Panc1 (cell line): Measurements from ENCODE around the gene TYRO3. TPM values are rescaled to one million over a fixed set of nuclear protein-coding genes. Genes with fewer than 3 reads are reported as not detected.
A peak's percentile ranks its signal among the peaks of the same experiment; 100 is the strongest.

Source experiments
- ATAC-seq: fragments of 200-7000 bp; cut with Tn5 transposase; 2 replicates; pipeline ENCODE4 v1.9.1; 2020; ENCODE audit warnings: mild to moderate bottlenecking, moderate library complexity
- BruUV-seq: library from RNA; stranded (reverse); fragments of 400-500 nt; replicated peaks from 2 replicates; lab custom pipeline; 2021; lab: Mats Ljungman, UMichigan
- CTCF ChIA-PET: fragments of 300-600 bp; sonication (Branson Sonifier 250); formaldehyde crosslinking; loops from one replicate; lab custom pipeline; 2022; ENCODE audit warnings: antibody characterized with exemption; lab: Charles Lee
- POLR2A ChIA-PET: fragments of 300-600 bp; sonication (Branson Sonifier 250); formaldehyde crosslinking; loops from one replicate; lab custom pipeline; 2022; ENCODE audit warnings: antibody characterized with exemption; lab: Charles Lee
- DNase-seq: peaks from one replicate; pipeline ENCODE4 v3.0.0-alpha.2; 2010; ENCODE audit warnings: low read depth, low spot score
- H3K27ac ChIP-seq: 2 replicates; pipeline ENCODE4 v1.5.1; 2011; ENCODE audit warnings: mild to moderate bottlenecking, low read length, inconsistent platforms
- H3K27me3 ChIP-seq: fragments of 200-500 bp; sonication (Bioruptor generic); 2 replicates; pipeline ENCODE4 v1.6.0; 2014; ENCODE audit warnings: low read length, inconsistent platforms; ENCODE audit not compliant: control insufficient read depth, insufficient read depth
- H3K36me3 ChIP-seq: fragments of 200-500 bp; sonication (Bioruptor generic); 2 replicates; pipeline ENCODE4 v1.5.1; 2014; ENCODE audit warnings: inconsistent platforms, mild to moderate bottlenecking, low read length, moderate library complexity; ENCODE audit not compliant: control insufficient read depth, insufficient read depth
- H3K4me1 ChIP-seq: 2 replicates; pipeline ENCODE4 v1.5.1; 2011; ENCODE audit warnings: inconsistent platforms, mild to moderate bottlenecking, low read length, moderate library complexity; ENCODE audit not compliant: control insufficient read depth, insufficient read depth
- H3K4me3 ChIP-seq, 2 experiments: 2 replicates each; pipeline ENCODE4 v1.5.1; 2011 to 2012; ENCODE audit warnings: low read depth in 2 of 2, low read length in 2 of 2, mild to moderate bottlenecking in 2 of 2, inconsistent platforms in 1 of 2, moderate library complexity in 1 of 2
- H3K9me3 ChIP-seq: fragments of 200-500 bp; sonication (Bioruptor generic); 2 replicates; pipeline ENCODE4 v1.5.1; 2014; ENCODE audit warnings: low read depth, mild to moderate bottlenecking, inconsistent platforms, low read length, moderate library complexity; ENCODE audit not compliant: control insufficient read depth, insufficient read depth
- POLR2AphosphoS5 ChIP-seq: IDR thresholded peaks from 2 replicates; pipeline ENCODE4 v1.6.1; 2012; ENCODE audit warnings: mild to moderate bottlenecking, low read depth, low read length, moderate library complexity
- SIN3A ChIP-seq: IDR thresholded peaks from 2 replicates; pipeline ENCODE4 v1.6.1; 2012; ENCODE audit warnings: low read depth, mild to moderate bottlenecking, low read length, moderate library complexity, borderline replicate concordance; ENCODE audit not compliant: insufficient read depth
- TCF7L2 ChIP-seq: IDR thresholded peaks from 2 replicates; pipeline ENCODE4 v1.6.1; 2011; ENCODE audit warnings: mild to moderate bottlenecking, low read depth, low read length, inconsistent platforms
- in situ Hi-C: cut with HindIII; loops from 2 replicates; pipeline ENCODE4 v1.10.0; 2016; ENCODE audit warnings: low sequenced_read_pairs, low pct_unique_long_range_greater_than_20kb
- intact Hi-C: fragments of 100-400 bp; cut with micrococcal nuclease; formaldehyde crosslinking; loops from one replicate; pipeline ENCODE4 v1.10.0; 2022; ENCODE audit not compliant: unreplicated experiment
- total RNA-seq: library from RNA; stranded (reverse); gene quantifications from one replicate; pipeline ENCODE4 v1.2.1, GENCODE V29; 2021; ENCODE audit not compliant: unreplicated experiment
- TF ChIP-seq, protein P1 (sequence below): fragments of 450-650 bp; IDR thresholded peaks from 2 replicates; pipeline ENCODE4 v1.5.1; 2017; ENCODE audit warnings: mild to moderate bottlenecking
- TF ChIP-seq, protein P2 (sequence below), 2 experiments: IDR thresholded peaks; 2 replicates each; pipeline ENCODE4 v1.6.1; 2011 to 2012; ENCODE audit warnings: low read depth in 2 of 2, control low read depth in 1 of 2, low read length in 1 of 2, mild to moderate bottlenecking in 1 of 2, moderate library complexity in 1 of 2; ENCODE audit not compliant: insufficient read depth in 1 of 2

Gene TYRO3
- total RNA-seq, 1 experiment from 2014 or later = 41.7 TPM

DNA sequence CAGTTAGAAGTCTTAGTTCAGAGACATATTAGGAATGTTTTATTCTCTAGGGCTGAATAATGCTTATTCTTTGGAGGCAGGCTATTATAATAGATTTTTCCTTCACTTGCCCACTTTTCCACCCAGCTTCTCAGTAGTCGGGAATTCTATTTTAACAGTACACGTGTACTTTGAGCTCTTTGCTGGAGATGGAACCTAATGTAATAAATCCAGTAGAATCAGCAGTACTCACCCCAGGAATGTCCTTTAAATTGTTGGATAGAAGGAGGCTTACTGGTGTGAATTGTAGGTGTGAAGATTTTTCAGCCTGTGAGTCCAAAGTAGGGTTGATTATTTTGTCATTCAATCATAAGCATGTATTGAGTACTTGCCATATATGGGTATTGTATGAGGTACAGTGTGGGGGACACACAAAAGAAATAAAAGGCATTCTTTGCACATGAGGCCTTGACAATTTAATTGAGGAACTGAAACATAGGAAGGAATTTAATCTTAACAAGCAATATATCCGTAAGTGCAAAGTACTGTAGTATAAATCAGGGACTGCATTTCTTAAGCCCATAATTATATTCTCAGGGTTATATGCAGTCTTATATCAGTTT is 71.7 kb downstream of the TYRO3 start:
- CTCF ChIA-PET = no interaction called here

DNA sequence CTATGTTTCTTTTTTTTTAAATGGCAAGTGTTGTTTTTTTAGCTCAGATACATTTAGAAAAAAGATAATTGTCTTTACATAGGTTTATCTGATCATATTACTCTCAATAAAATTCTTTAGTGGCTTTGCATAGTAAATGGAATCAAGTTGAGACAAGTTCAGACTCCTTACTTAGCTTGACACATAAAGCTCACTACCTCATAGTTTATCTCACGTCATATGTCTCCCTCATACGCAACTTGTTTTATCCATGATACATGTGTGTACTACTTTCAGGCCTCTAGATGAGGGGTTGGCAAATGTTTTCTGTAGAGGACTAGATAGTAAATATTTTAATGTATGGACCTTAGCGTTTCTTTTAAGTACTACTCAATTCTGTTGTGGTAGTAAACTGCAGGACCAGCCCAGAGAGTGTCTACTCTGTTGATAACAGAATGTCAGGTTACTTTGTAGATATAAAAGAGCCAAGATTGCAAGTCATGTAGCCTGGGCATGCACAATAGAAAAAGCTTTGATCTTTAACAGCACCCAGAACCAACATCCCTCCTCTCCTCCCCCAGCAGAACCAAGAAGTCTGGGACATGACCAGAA is 73.0 kb downstream of the TYRO3 start:
- in situ Hi-C loops = no loop called here
- H3K4me1 ChIP-seq = peaks cover 35% of the 10 kb centered on the region
- intact Hi-C loops = no loop called here
- TF ChIP-seq POLR2AphosphoS5 = no peak
- TF ChIP-seq SIN3A = no peak
- peak; percentile 39; the same call in 1 of the 2 replicates for TF ChIP-seq TCF7L2
- TF ChIP-seq, protein P1, sequence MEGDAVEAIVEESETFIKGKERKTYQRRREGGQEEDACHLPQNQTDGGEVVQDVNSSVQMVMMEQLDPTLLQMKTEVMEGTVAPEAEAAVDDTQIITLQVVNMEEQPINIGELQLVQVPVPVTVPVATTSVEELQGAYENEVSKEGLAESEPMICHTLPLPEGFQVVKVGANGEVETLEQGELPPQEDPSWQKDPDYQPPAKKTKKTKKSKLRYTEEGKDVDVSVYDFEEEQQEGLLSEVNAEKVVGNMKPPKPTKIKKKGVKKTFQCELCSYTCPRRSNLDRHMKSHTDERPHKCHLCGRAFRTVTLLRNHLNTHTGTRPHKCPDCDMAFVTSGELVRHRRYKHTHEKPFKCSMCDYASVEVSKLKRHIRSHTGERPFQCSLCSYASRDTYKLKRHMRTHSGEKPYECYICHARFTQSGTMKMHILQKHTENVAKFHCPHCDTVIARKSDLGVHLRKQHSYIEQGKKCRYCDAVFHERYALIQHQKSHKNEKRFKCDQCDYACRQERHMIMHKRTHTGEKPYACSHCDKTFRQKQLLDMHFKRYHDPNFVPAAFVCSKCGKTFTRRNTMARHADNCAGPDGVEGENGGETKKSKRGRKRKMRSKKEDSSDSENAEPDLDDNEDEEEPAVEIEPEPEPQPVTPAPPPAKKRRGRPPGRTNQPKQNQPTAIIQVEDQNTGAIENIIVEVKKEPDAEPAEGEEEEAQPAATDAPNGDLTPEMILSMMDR = no peak
- TF ChIP-seq, protein P2, sequence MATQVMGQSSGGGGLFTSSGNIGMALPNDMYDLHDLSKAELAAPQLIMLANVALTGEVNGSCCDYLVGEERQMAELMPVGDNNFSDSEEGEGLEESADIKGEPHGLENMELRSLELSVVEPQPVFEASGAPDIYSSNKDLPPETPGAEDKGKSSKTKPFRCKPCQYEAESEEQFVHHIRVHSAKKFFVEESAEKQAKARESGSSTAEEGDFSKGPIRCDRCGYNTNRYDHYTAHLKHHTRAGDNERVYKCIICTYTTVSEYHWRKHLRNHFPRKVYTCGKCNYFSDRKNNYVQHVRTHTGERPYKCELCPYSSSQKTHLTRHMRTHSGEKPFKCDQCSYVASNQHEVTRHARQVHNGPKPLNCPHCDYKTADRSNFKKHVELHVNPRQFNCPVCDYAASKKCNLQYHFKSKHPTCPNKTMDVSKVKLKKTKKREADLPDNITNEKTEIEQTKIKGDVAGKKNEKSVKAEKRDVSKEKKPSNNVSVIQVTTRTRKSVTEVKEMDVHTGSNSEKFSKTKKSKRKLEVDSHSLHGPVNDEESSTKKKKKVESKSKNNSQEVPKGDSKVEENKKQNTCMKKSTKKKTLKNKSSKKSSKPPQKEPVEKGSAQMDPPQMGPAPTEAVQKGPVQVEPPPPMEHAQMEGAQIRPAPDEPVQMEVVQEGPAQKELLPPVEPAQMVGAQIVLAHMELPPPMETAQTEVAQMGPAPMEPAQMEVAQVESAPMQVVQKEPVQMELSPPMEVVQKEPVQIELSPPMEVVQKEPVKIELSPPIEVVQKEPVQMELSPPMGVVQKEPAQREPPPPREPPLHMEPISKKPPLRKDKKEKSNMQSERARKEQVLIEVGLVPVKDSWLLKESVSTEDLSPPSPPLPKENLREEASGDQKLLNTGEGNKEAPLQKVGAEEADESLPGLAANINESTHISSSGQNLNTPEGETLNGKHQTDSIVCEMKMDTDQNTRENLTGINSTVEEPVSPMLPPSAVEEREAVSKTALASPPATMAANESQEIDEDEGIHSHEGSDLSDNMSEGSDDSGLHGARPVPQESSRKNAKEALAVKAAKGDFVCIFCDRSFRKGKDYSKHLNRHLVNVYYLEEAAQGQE (IDR thresholded peaks at IDR 0.05; ENCODE audit: insufficient read depth in 1 of 2, low read depth in 2 of 2, low read length in 1 of 2) = no peak
- BruUV-seq = no TSS peak
- no peaks in the 10 kb centered on the region for H3K36me3 ChIP-seq
- POLR2A ChIA-PET = no interaction called here
- no peak overlapping the region for H3K4me3 ChIP-seq
- DNase-seq (no peak), ATAC-seq (no peak)
- no peaks in the 10 kb centered on the region for H3K27me3 ChIP-seq
- H3K27ac ChIP-seq = peak overlapping the region; percentile 49; the same call in 1 of the 2 replicates
- CTCF ChIA-PET = interaction anchor here (1.3 kb wide), 1 partner anchor 28 kb away, joined by 3 read pairs; no protein-coding TSS in a partner anchor
- H3K9me3 ChIP-seq = no peaks in the 10 kb centered on the region

More for the DNA sequence above, 71.7 kb downstream of the TYRO3 start:
- Histone ChIP-seq H3K27me3 (no peaks in the 10 kb centered on the region), H3K4me3 (no peak overlapping the region), H3K9me3 (no peaks in the 10 kb centered on the region), H3K4me1 (peaks cover 35% of the 10 kb centered on the region), H3K36me3 (no peaks in the 10 kb centered on the region), H3K27ac (no peak overlapping the region)
- ATAC-seq (no peak), DNase-seq (no peak)
- BruUV-seq = TSS peak; percentile 14
- intact Hi-C loops = no loop called here
- in situ Hi-C loops = no loop called here
- POLR2A ChIA-PET = interaction anchor here (0.6 kb wide), 2 partner anchors 17 to 173 kb away, joined by 3 to 14 read pairs; no protein-coding TSS in a partner anchor
- TF ChIP-seq POLR2AphosphoS5 = no peak
- TF ChIP-seq, protein P2 (IDR thresholded peaks at IDR 0.05; ENCODE audit: insufficient read depth in 1 of 2, low read depth in 2 of 2, low read length in 1 of 2) = no peak
- TF ChIP-seq TCF7L2 = no peak
- TF ChIP-seq, protein P1 = no peak
- TF ChIP-seq SIN3A = no peak
